Right lobe of liver (tissue), 6 donors: ENCODE data around the gene CAPN5. TPM values are rescaled to one million over a fixed set of nuclear protein-coding genes. Genes with fewer than 3 reads are reported as not detected.

Source experiments
- ATAC-seq, 4 donors: fragments of 200-7000 bp; cut with Tn5 transposase; one replicate each; pipeline ENCODE4 v1.9.1; 2020; ENCODE audit warnings: mild to moderate bottlenecking in 4 of 4, moderate library complexity in 4 of 4
- DNase-seq, 3 donors: peaks; one replicate each; pipeline ENCODE4 v3.0.0-alpha.2; 2020
- H3K27ac ChIP-seq, 3 donors: fragments of 200-600 bp; one replicate each; pipeline ENCODE4 v1.8.0; 2022
- H3K27me3 ChIP-seq, 2 donors: fragments of 200-600 bp; one replicate each; pipeline ENCODE4 v1.8.0; 2022
- H3K36me3 ChIP-seq, 4 donors: fragments of 200-600 bp; sonication (generic) in 1 of 4; one replicate each; pipeline versions ENCODE4 v1.5.1 to v1.8.0; 2017 to 2022; ENCODE audit warnings: control low read depth in 1 of 4
- H3K4me1 ChIP-seq, 4 donors: fragments of 200-600 bp; sonication (generic) in 1 of 4; one replicate each; pipeline versions ENCODE4 v1.5.1 to v1.8.0; 2017 to 2022; ENCODE audit warnings: control low read depth in 1 of 4
- H3K4me3 ChIP-seq, 3 donors: fragments of 200-600 bp; one replicate each; pipeline ENCODE4 v1.8.0; 2022
- H3K9me3 ChIP-seq, 4 donors: fragments of 200-600 bp; sonication (generic) in 1 of 4; one replicate each; pipeline versions ENCODE4 v1.5.1 to v1.8.0; 2017 to 2022; ENCODE audit warnings: control low read depth in 1 of 4
- CTCF ChIP-seq, 4 donors: fragments of 200-600 bp in 3 of 4; fragments of 450-650 bp in 1 of 4; IDR thresholded peaks; one replicate each; pipeline versions ENCODE4 v1.5.1 to v1.8.0; 2016 to 2022; ENCODE audit warnings: antibody characterized with exemption in 4 of 4, mild to moderate bottlenecking in 2 of 4
- POLR2A ChIP-seq: fragments of 450-650 bp; IDR thresholded peaks from one replicate; pipeline ENCODE4 v1.6.1; 2017; ENCODE audit warnings: antibody characterized with exemption, mild to moderate bottlenecking
- WGBS: methylation state at CpG from one replicate; pipeline ENCODE4 v1.1.6; 2018; ENCODE audit warnings: low coverage, low lambda C conversion rate; ENCODE audit not compliant: insufficient coverage; ENCODE audit errors: missing lambda C conversion rate; 5-methylcytosine and 5-hydroxymethylcytosine counted together
- intact Hi-C, 2 donors: fragments of 100-400 bp; cut with DNase I; formaldehyde crosslinking; loops; one replicate each; pipeline versions ENCODE4 v1.11.2 to v1.14.1; 2022
- total RNA-seq, 6 experiments: library from RNA; depleted of rRNA in 2 of 6; stranded (reverse); fragments of >200 nt in 2 of 6; fragmentation: NEBNext Ultra II Directional in 3 of 6; extraction: Animal tissue kit (Norgen Biotek cat#: 25700) in 3 of 6; gene quantifications; one replicate each; pipeline versions ENCODE4 v1.1.0 to v1.2.4, GENCODE V29; 2016 to 2023
- donor health status: DM: no; HTN: yes; CAD: no.
- donor health status: DM: no; HTN: no; CAD: no.
- donor health status: DM: no; HTN: no; CAD: no.
- donor health status: DM: no; HTN: yes; CAD: no.
- donor health status: DM: no; HTN: yes; CAD: no.

The CAPN5 gene
- total RNA-seq, 6 experiments from 2014 or later = 23.1 to 66.7 (median 43.3) TPM

- peaks cover 0 to 23% (median 4%) of the 10 kb centered on the region in 4 donors for H3K36me3 ChIP-seq
- peaks cover 0 to 45% (median 22%) of the 10 kb centered on the region in 4 donors for H3K4me1 ChIP-seq
- DNase-seq = no peak
- H3K9me3 ChIP-seq = no peaks in the 10 kb centered on the region
- intact Hi-C loops = loop anchor here (5.0 to 10.0 kb wide), 3 partner anchors 60 to 428 kb away; no protein-coding TSS in a partner anchor
- WGBS = 0% methylated on average over 1 of the region's 10 CpGs
- no peaks in the 10 kb centered on the region for H3K27me3 ChIP-seq
- TF ChIP-seq CTCF (IDR thresholded peaks at IDR 0.05) (no peak), POLR2A (no peak)
- peak overlapping the region; percentile 40 to 61 (median 60) for H3K4me3 ChIP-seq
- H3K27ac ChIP-seq = peak overlapping the region in 1 of 3 donors; percentile 93
- ATAC-seq = peak in 1 of 4 donors; percentile 1
Observed at GRCh38 chr11:77126861-77127234, 60.1 kb downstream of the CAPN5 start.

DNA sequence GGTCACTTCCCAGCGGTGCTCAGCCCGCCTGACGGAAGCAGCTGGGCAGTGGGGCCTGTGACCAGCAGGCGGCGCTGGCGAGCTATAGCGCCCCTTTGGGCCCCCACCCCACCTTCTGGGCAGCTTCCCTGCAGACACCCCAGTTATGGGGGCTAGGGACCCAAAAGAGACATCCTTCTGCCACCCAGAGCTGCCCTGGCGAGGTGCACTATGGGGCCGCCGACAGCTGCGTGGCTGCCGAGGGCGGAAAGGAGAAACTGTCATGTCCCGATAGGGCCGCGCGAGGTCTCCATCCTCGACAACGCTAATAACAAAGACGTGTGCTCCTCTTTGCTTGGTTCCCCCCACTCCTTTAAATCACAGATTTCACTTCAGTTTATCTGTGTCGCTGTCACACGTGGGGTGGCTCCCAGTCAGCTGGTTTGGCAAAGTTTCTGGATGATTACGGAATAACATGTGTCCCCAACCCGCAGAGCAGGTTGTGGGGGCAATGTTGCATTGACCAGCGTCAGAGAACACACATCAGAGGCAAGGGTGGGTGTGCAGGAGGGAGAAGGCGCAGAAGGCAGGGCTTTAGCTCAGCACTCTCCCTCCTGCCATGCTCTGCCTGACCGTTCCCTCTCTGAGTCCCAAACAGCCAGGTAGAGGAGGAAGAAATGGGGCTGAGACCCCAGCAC lies 60.6 kb downstream of the CAPN5 start:
- Histone ChIP-seq H3K9me3 (no peaks in the 10 kb centered on the region), H3K4me3 (peak overlapping the region; percentile 40 to 61 (median 60)), H3K36me3 (peaks cover 0 to 23% (median 4%) of the 10 kb centered on the region in 4 donors), H3K4me1 (peaks cover 0 to 47% (median 25%) of the 10 kb centered on the region in 4 donors), H3K27ac (peak overlapping the region; percentile 63 to 93 (median 88)), H3K27me3 (no peaks in the 10 kb centered on the region)
- peak; percentile 62 to 75 (median 74) for DNase-seq
- intact Hi-C loops = loop anchor here (5.0 to 10.0 kb wide), 3 partner anchors 60 to 427 kb away; no protein-coding TSS in a partner anchor
- 2% methylated on average over 7 of the region's 27 CpGs for whole genome bisulfite sequencing
- peak; percentile 50 to 60 (median 56) for ATAC-seq
- peak; percentile 99 to 100 (median 100) for TF ChIP-seq CTCF (IDR thresholded peaks at IDR 0.05)
- TF ChIP-seq POLR2A = no peak

- H3K36me3 ChIP-seq = peaks cover 0 to 16% (median under 1%) of the 10 kb centered on the region in 4 donors
- WGBS = 3% methylated on average over 8 of the region's 20 CpGs
- H3K9me3 ChIP-seq = no peaks in the 10 kb centered on the region
- H3K27ac ChIP-seq = peak within 1 kb of the TSS; percentile 63 to 93 (median 88)
- peak within 1 kb of the TSS; percentile 40 to 61 (median 60) for H3K4me3 ChIP-seq
- no peaks in the 10 kb centered on the region for H3K27me3 ChIP-seq
- DNase-seq (peak; percentile 92 to 96 (median 95)), ATAC-seq (peak; percentile 74 to 88 (median 78))
- intact Hi-C loops = loop anchor here (5.0 to 10.0 kb wide), 3 partner anchors 59 to 427 kb away; no protein-coding TSS in a partner anchor
- peak; percentile 78 for TF ChIP-seq POLR2A
- no peak for TF ChIP-seq CTCF (IDR thresholded peaks at IDR 0.05)
- H3K4me1 ChIP-seq = peaks cover 0 to 50% (median 27%) of the 10 kb centered on the region in 4 donors
Observed at GRCh38 chr11:77127920-77128691, 61.3 kb downstream of the CAPN5 start, which contains the start of gene MYO7A. Gene MYO7A (plus strand): TSS chr11:77128246. CDS start chr11:77130635, 2,389 bp downstream.

DNA sequence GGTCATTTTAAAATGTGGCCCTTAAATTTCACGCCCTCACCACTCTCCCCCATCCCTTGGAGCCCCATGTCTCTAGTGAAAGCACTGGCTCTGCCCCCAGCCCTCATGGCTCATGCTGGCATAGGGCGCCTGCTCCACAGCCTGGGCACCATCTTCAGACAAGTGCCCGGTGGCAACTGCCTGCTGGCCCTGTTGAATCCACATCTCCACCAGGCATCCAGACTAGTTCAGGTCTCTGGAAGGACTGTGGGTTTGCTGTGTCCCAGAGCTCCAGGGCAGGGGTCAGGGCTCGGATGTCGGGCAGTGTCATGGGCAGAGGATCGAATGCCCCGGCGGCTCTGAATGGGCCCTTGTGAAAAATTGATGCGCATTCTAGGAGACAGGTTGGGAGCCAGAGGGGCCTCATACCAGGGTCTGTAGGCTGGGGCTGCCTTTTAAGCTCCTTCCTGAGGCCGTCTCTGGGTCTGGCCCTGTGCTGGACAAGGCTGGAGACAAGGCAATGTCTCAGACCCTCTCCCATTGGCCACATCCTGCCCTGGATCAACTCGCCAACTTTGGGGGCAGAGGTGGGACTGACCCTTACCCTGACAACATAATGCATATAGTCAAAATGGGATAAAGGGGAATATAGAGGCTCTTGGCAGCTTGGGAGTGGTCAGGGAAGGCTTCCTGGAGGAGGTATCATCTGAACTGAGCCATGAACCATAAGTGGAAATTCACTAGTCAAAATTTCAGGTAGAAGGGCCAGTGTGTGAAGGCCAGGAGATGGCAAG lies 62.5 kb downstream of the CAPN5 start:
- Histone ChIP-seq H3K27me3 (no peaks in the 10 kb centered on the region), H3K27ac (peak overlapping the region; percentile 63 to 93 (median 88)), H3K4me3 (peak overlapping the region in 2 of 3 donors; percentile 60 to 61), H3K4me1 (peaks cover 0 to 51% (median 27%) of the 10 kb centered on the region in 4 donors), H3K9me3 (no peaks in the 10 kb centered on the region), H3K36me3 (peaks cover 0 to 6% (median 0%) of the 10 kb centered on the region in 4 donors)
- TF ChIP-seq POLR2A = no peak
- no peak for TF ChIP-seq CTCF (IDR thresholded peaks at IDR 0.05)
- DNase-seq (peak in 1 of 3 donors; percentile 53), ATAC-seq (no peak)
- 40% methylated on average over 6 of the region's 11 CpGs for WGBS
- intact Hi-C loops = loop anchor here (5.0 to 10.0 kb wide), 3 partner anchors 58 to 426 kb away; no protein-coding TSS in a partner anchor
